Medulla oblongata (tissue), 1 donor: ENCODE results near the gene CLEC4C.
"Not testable (repeated sequence)": the region's sequence is repeated elsewhere in the genome, so short reads cannot be mapped to it uniquely, and the experiment has no call there.

ENCODE experiments used
- DNase-seq: peaks from one replicate; pipeline ENCODE4 v3.0.0-alpha.2; 2015; ENCODE audit errors: extremely low spot score

Gene CLEC4C, protein sequence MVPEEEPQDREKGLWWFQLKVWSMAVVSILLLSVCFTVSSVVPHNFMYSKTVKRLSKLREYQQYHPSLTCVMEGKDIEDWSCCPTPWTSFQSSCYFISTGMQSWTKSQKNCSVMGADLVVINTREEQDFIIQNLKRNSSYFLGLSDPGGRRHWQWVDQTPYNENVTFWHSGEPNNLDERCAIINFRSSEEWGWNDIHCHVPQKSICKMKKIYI

GRCh38 chr12:7747246-7747645 lies at the start of gene CLEC4C:
CLEC4C (minus strand) TSS chr12:7747375; CDS start chr12:7747348, 27 bp downstream.
- no peak for DNase-seq

- no peak for DNase-seq
These were observed 46.0 kb upstream of the CLEC4C start for GRCh38 chr12:7793211-7793610.

DNA sequence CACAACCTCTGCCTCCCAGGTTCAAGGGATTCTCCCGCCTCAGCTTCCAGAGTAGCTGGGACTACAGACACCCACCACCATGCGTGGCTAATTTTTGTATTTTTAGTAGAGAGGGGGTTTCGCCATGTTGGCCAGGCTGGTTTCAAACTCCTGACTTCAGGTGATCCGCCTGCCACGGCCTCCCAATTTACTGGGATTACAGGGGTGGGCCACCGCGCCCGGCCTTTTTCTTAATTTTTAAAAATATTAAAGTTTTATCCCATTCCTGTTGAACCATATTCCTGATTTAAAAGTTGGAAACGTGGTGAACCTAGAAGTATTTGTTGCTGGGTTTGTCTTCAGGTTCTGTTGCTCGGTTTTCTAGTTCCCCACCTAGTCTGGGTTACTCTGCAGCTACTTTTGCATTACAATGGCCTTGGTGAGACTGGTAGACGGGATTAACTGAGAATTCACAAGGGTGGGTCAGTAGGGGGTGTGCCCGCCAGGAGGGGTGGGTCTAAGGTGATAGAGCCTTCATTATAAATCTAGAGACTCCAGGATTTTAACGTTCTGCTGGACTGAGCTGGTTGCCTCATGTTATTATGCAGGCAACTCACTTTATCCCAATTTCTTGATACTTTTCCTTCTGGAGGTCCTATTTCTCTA lies 41.8 kb upstream of the CLEC4C start, which contains the start of gene NANOG:
NANOG (plus strand) TSS at position 519 of the 645 bp plus-strand sequence. CDS start 213 bp downstream, outside the sequence.
- DNase-seq = not testable (repeated sequence)

- no peak for DNase-seq
These were observed 41.1 kb upstream of the CLEC4C start for GRCh38 chr12:7788294-7788660.

- DNase-seq = no peak
These were observed 40.6 kb upstream of the CLEC4C start for GRCh38 chr12:7787574-7788293.

GRCh38 chr12:7784701-7785100 lies 37.5 kb upstream of the CLEC4C start:
- DNase-seq = no peak

- DNase-seq = not testable (repeated sequence)
These were observed 36.3 kb upstream of the CLEC4C start for GRCh38 chr12:7783433-7783832.

- DNase-seq = no peak
These were observed 34.9 kb upstream of the CLEC4C start for GRCh38 chr12:7782055-7782454.

- no peak for DNase-seq
These were observed 34.1 kb upstream of the CLEC4C start for GRCh38 chr12:7781274-7781673.

DNA sequence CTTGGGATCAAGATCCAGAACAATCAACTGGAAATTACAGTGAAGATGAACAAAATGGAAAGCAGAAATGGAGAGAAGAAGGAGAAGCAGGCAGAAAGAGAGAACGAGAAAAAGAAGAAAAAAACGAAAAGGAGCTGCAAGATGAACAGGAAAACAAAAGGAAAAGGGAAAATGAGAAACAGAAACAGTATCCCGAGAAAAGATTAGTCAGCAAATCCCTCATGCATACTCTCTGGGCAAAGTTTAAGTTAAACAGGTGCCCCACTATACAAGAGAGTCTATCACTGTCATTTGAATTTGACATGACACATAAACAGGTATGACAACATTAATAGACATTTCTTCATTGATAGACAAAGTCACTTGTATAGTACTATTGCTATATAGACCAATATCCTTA lies 22.8 kb upstream of the CLEC4C start:
- DNase-seq = no peak

GRCh38 chr12:7758766-7759140 lies 11.6 kb upstream of the CLEC4C start:
- no peak for DNase-seq

GRCh38 chr12:7756993-7757392 lies 9.8 kb upstream of the CLEC4C start:
- no peak for DNase-seq

- DNase-seq = not testable (repeated sequence)
These were observed 8.5 kb upstream of the CLEC4C start for GRCh38 chr12:7755668-7756067.

DNA sequence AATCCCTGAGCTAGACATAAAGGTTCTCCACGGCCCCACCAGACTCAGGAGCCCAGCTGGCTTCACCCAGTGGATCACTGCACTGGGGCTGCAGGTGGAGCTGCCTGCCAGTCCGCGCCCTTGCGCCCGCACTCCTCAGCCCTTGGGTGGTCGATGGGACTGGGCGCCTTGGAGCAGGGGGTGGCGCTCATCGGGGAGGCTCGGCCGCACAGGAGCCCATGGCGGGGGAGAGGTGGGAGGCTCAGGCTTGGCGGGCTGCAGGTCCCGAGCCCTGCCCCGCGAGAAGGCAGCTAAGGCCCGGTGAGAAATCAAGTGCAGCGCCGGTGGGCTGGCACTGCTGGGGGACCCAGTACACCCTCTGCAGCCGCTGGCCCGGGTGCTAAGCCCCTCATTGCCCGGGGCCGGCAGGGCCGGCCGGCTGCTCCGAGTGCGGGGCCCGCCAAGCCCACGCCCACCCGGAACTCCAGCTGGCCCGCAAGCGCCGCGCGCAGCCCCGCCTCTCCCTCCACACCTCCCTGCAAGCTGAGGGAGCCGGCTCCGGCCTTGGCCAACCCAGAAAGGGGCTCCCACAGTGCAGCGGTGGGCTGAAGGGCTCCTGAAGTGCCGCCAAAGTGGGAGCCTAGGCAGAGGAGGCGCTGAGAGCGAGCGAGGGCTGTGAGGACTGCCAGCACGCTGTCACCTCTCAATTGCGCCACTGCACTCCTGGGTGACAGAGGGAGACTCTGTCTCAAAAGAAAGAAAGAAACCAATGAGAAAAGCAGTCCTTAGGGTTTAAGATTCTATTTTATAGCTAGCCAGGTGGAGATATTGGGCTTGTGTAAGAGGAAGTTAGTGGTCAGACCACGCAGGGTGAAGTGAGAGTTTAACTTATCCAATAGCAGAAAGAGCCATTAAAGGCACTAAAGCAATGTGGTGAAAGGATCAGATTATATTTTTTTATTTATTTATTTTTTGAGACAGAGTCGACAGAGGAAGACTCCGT lies 5.1 kb upstream of the CLEC4C start:
- DNase-seq = not testable (repeated sequence)

- DNase-seq = no peak
These were observed 4.2 kb upstream of the CLEC4C start for GRCh38 chr12:7751394-7751793.

DNA sequence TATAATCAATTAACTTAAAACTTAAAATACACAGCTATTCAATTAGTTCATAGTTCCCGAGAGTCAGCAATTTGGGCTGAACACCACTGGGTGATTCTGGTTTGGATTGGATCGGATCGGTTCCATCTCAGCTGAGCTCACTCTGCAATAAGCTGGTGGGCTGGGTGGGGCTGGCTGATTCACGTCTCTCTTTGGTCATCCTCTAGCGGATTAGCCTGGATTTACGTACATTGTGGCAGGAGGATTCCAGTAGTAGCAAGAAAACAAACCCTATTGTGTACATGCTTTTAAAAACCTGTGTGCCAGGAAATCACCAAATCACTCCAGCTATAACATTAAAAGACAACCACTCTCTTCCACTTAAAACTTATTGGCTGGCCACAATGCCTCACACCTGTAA lies 3.2 kb upstream of the CLEC4C start:
- DNase-seq = no peak

- no peak for DNase-seq
These were observed 2.3 kb upstream of the CLEC4C start for GRCh38 chr12:7749442-7749841.

GRCh38 chr12:7748852-7749251 lies 1.7 kb upstream of the CLEC4C start:
- no peak for DNase-seq

DNA sequence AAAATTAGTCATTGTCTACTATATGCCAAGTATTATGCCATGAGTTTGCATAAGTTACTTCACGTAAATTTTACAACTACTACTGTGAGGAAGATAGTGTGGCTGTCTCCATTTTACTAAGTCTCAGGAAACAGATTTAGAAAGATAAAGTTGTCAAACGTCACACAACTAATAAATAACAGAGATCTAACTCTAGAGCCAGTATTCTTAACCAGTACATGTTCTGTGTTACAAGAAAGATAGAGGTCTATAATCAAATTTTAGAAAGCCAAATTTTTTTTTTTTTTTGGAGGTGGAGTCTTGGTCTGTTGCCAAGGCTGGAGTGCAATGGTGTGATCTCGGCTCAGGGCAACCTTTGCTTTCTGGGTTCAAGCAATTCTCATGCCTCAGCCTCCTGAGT lies 14.2 kb downstream of the CLEC4C start:
- no peak for DNase-seq

DNA sequence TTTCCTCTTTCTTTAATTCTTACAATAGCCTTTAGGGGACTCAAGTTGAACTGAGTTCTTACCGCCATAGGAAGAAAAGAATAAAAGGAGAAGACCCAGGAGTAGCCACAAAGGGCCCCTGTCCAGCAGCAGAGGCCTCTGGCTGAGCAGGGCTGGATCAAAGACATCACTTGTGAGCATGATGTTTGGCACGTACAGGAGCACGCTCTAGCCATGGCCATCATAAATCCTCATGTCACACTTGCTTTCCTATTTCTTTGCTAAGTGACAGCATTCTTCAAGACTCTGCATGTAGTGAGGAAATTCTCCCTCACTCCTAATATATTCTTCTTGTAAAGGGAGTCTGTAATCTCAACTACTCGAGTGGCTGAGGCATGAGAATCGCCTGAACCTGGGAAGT lies 15.7 kb downstream of the CLEC4C start:
- DNase-seq = no peak

- not testable (repeated sequence) for DNase-seq
These were observed 16.2 kb downstream of the CLEC4C start for GRCh38 chr12:7730984-7731383.

DNA sequence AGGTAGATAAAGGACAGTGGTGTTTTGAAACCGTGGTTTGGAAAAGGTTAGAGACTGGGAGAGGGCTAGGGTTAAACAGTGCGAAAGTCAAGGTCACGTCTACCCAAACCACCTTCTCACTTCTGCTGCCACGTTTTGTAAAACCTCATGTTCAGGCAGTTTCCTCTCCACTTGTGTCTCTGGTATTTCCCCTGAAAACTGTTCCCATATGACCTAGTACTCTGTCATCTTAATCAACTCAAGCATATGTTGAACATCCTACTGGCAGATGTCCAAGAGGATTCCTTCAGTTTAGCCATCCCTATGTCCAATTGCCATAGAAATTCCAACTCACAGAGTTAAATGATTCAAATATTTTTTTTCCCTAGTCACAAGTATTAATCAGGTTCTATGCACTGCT lies 17.4 kb downstream of the CLEC4C start:
- no peak for DNase-seq
